ENCODE measurements around the gene GSTT2B. TPM values are rescaled to one million over a fixed set of nuclear protein-coding genes. Genes with fewer than 3 reads are reported as not detected.

The GSTT2B gene
- total RNA-seq, 1 donor = 13.8 TPM

DNA sequence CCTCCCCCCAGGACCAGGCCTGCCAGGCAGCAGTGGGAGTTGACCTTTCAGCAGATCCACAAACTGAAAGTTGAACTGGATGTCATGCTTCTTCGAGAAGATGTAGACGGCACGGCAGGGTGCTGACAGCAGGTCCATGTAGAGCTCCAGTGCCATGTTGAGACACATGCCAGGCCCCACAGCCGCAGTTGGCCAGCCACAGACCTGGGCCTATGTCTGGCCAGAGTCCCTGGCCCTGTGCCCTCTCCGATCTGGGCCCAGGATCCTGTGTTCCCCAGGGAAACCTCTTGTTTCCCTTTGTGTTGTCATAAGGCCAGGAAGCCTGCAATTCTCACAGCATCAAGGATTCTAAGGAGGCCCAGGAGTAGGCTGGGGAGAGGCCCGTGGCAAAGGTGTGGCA lies 44.2 kb upstream of the GSTT2B start, which contains the start of gene GSTT4:
GSTT4 (minus strand) TSS at position 253 of the 400 bp plus-strand sequence; CDS start at position 156, 97 bp downstream.
- Histone ChIP-seq H3K4me2 (ENCODE audit: insufficient read depth, low read length) (peak within 1 kb of the TSS; percentile 36), H2AFZ (ENCODE audit: low read length) (peak within 1 kb of the TSS; percentile 82)
- peak; percentile 90 for DNase-seq (ENCODE audit: insufficient read length, low spot score, missing footprints)

DNA sequence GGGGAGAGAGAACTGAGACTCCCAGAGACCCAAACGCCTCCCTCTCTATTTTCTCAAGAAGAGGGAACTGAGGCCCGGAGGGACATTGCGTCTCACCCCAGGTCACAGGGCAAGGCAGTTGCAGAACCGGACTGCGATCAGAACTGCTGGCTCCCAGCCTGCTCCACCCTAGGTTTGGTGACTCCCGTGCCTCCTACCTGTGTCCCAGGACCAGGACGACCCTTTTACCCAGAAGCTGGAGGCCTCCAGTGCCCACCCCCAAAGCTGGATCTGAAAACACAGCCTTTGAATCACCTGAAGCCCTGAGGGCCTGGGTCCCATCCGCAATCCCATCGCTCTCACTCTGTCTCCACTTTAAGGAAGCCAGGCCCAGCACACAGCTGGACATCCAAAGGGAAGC lies 42.9 kb upstream of the GSTT2B start:
- Histone ChIP-seq H3K36me3 (ENCODE audit: insufficient read depth, low read length) (no peaks in the 10 kb centered on the region), H2AFZ (ENCODE audit: low read length) (no peak overlapping the region), H3K4me2 (ENCODE audit: insufficient read depth, low read length) (no peak overlapping the region), H3K9me3 (ENCODE audit: low read depth, low read length) (no peaks in the 10 kb centered on the region), H3K79me2 (ENCODE audit: insufficient read depth, low read length) (no peaks in the 10 kb centered on the region), H3K27ac (ENCODE audit: low read depth, low read length) (no peak overlapping the region), H4K20me1 (ENCODE audit: insufficient read depth, low read length) (no peaks in the 10 kb centered on the region), H3K27me3 (ENCODE audit: insufficient read depth, low read length) (no peaks in the 10 kb centered on the region), H3K4me3 (ENCODE audit: insufficient read depth, low read length) (no peak overlapping the region), H3K4me1 (ENCODE audit: insufficient read depth, low read length) (no peaks in the 10 kb centered on the region)
- TF ChIP-seq, protein P1, sequence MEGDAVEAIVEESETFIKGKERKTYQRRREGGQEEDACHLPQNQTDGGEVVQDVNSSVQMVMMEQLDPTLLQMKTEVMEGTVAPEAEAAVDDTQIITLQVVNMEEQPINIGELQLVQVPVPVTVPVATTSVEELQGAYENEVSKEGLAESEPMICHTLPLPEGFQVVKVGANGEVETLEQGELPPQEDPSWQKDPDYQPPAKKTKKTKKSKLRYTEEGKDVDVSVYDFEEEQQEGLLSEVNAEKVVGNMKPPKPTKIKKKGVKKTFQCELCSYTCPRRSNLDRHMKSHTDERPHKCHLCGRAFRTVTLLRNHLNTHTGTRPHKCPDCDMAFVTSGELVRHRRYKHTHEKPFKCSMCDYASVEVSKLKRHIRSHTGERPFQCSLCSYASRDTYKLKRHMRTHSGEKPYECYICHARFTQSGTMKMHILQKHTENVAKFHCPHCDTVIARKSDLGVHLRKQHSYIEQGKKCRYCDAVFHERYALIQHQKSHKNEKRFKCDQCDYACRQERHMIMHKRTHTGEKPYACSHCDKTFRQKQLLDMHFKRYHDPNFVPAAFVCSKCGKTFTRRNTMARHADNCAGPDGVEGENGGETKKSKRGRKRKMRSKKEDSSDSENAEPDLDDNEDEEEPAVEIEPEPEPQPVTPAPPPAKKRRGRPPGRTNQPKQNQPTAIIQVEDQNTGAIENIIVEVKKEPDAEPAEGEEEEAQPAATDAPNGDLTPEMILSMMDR (IDR thresholded peaks at IDR 0.05; ENCODE audit: extremely low read depth, low read depth, low read length) = no peak
- no peak for DNase-seq (ENCODE audit: insufficient read length, low spot score, missing footprints)

More for the DNA sequence above, 44.2 kb upstream of the GSTT2B start, which contains the start of gene GSTT4:
- Histone ChIP-seq H3K27me3 (ENCODE audit: insufficient read depth, low read length) (no peaks in the 10 kb centered on the region), H3K27ac (ENCODE audit: low read depth, low read length) (no peak within 1 kb of the TSS), H3K9me3 (ENCODE audit: low read depth, low read length) (no peaks in the 10 kb centered on the region), H4K20me1 (ENCODE audit: insufficient read depth, low read length) (no peaks in the 10 kb centered on the region), H3K4me1 (ENCODE audit: insufficient read depth, low read length) (no peaks in the 10 kb centered on the region), H3K79me2 (ENCODE audit: insufficient read depth, low read length) (no peaks in the 10 kb centered on the region), H3K36me3 (ENCODE audit: insufficient read depth, low read length) (no peaks in the 10 kb centered on the region), H3K4me3 (ENCODE audit: insufficient read depth, low read length) (no peak within 1 kb of the TSS)
- TF ChIP-seq, protein P1 (IDR thresholded peaks at IDR 0.05; ENCODE audit: extremely low read depth, low read depth, low read length) = no peak

DNA sequence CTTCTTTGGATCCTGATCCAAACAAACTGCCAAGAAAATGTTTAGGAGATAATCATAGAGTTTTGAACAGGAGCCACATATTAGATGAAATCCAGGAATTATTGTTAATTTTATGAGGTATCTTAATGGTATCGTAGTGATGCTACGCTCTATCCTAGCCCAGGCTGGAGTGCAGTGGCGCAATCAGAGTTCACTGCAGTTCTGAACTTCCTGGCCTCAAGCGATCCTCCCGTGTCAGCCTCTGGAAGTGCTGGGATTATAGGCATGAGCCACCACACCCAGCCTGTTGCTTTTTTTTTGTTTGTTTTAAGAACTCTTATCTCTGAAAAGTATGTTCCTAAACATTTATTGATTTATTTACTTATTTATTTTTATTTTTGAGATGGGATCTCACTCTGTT lies 41.9 kb upstream of the GSTT2B start:
- H3K36me3 ChIP-seq (ENCODE audit: insufficient read depth, low read length) = no peaks in the 10 kb centered on the region
- H3K4me2 ChIP-seq (ENCODE audit: insufficient read depth, low read length) = no peak overlapping the region
- no peak overlapping the region for H3K4me3 ChIP-seq (ENCODE audit: insufficient read depth, low read length)
- TF ChIP-seq, protein P1 (IDR thresholded peaks at IDR 0.05; ENCODE audit: extremely low read depth, low read depth, low read length) = no peak
- H3K27me3 ChIP-seq (ENCODE audit: insufficient read depth, low read length) = no peaks in the 10 kb centered on the region
- H3K79me2 ChIP-seq (ENCODE audit: insufficient read depth, low read length) = no peaks in the 10 kb centered on the region
- no peak overlapping the region for H3K27ac ChIP-seq (ENCODE audit: low read depth, low read length)
- no peaks in the 10 kb centered on the region for H4K20me1 ChIP-seq (ENCODE audit: insufficient read depth, low read length)
- no peaks in the 10 kb centered on the region for H3K4me1 ChIP-seq (ENCODE audit: insufficient read depth, low read length)
- H3K9me3 ChIP-seq (ENCODE audit: low read depth, low read length) = no peaks in the 10 kb centered on the region
- no peak for DNase-seq (ENCODE audit: insufficient read length, low spot score, missing footprints)
- no peak overlapping the region for H2AFZ ChIP-seq (ENCODE audit: low read length)

DNA sequence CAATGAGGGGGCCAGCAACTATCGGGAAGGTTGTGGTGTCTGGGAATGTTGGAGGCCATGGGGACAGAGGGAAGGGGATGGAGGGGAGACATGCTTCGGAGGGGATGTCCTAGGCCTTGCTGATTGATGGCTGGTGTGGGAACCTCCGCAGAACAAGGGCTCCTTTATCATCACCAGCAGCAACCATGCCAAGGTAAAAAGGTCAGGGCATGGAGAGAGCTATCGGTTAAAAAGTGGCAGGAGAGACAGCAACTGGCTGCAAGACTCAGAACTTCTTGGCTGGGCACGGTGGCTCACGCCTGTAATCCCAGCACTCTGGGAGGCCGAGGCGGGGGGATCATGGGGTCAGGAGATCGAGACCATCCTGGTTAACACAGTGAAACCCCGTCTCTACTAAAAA lies 41.3 kb upstream of the GSTT2B start:
- no peak overlapping the region for H3K4me3 ChIP-seq (ENCODE audit: insufficient read depth, low read length)
- TF ChIP-seq, protein P1 (IDR thresholded peaks at IDR 0.05; ENCODE audit: extremely low read depth, low read depth, low read length) = no peak
- H3K4me1 ChIP-seq (ENCODE audit: insufficient read depth, low read length) = no peaks in the 10 kb centered on the region
- no peaks in the 10 kb centered on the region for H3K36me3 ChIP-seq (ENCODE audit: insufficient read depth, low read length)
- no peaks in the 10 kb centered on the region for H3K9me3 ChIP-seq (ENCODE audit: low read depth, low read length)
- no peak overlapping the region for H2AFZ ChIP-seq (ENCODE audit: low read length)
- H3K79me2 ChIP-seq (ENCODE audit: insufficient read depth, low read length) = no peaks in the 10 kb centered on the region
- H3K27me3 ChIP-seq (ENCODE audit: insufficient read depth, low read length) = no peaks in the 10 kb centered on the region
- no peak overlapping the region for H3K27ac ChIP-seq (ENCODE audit: low read depth, low read length)
- no peak overlapping the region for H3K4me2 ChIP-seq (ENCODE audit: insufficient read depth, low read length)
- no peaks in the 10 kb centered on the region for H4K20me1 ChIP-seq (ENCODE audit: insufficient read depth, low read length)
- peak; percentile 21 for DNase-seq (ENCODE audit: insufficient read length, low spot score, missing footprints)

Data from osteoblast (primary cell).